Stimulated activated CD4-positive, alpha-beta T cell treated with anti-CD3 and anti-CD28 coated beads, Interleukin-1b, Interleukin-23, amount 100 ng/mL, for 1 hour (primary cell): ENCODE measurements around the gene MAPK1.
"Not testable (repeated sequence)": the region's sequence is repeated elsewhere in the genome, so short reads cannot be mapped to it uniquely, and the experiment has no call there.

ENCODE experiments used
- DNase-seq, 2 donors: peaks; one replicate each; pipeline ENCODE4 v3.0.0-alpha.2; 2020; ENCODE audit warnings: low read depth in 2 of 2

Gene MAPK1

DNA sequence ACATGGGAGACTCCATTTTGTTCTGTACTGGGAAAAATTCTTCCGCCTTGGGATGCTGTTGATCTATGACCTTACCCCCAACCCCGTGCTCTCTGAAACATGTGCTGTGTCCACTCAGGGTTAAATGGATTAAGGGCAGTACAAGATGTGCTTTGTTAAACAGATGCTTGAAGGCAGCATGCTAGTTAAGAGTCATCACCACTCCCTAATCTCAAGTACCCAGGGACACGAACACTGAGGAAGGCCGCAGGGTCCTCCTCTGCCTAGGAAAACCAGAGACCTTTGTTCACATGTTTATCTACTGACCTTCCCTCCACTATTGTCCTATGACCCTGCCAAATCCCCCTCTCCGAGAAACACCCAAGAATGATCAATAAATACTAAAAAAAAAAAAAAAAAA lies 19.4 kb downstream of the MAPK1 start:
- DNase-seq = not testable (repeated sequence)

DNA sequence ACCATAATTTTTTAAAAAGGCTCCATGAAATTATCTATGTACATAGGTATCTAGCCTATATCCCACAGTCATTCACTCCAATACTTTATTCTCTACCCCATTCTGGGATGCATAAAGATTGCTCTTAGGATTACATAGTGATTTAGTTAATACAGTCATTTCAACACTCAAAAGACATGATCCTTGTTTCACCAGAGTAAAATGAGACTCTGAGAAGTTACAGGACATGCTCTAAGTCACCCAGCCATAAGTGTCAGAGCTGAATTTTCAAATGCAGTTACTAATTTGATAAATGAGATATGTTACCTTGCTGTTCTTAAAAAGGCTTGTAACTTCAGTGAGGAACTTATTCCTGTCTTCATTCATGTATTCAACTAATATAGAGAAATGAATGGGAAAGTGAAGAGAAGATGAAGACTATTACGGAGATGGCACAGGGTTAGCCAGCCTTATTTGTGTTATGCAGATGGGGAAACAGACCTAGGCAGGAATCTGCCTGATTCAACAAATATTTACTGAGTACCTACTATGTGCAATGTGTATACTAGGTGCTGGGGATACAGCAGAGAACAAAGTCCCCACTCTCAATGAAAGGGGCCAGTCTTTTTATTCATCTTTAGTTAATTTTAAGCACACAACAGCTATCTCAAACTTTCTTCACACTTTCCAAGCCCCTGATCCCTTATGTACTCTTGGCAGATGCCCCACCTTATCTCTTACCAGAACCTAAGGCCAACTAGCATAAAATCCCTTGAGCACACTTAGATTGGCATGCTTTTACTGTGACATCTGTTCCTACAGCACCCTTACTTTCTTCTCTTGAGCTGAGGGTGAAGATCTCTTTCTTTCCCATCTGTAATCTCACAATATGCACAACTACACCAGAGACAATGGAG lies 21.6 kb downstream of the MAPK1 start:
- DNase-seq = no peak

DNA sequence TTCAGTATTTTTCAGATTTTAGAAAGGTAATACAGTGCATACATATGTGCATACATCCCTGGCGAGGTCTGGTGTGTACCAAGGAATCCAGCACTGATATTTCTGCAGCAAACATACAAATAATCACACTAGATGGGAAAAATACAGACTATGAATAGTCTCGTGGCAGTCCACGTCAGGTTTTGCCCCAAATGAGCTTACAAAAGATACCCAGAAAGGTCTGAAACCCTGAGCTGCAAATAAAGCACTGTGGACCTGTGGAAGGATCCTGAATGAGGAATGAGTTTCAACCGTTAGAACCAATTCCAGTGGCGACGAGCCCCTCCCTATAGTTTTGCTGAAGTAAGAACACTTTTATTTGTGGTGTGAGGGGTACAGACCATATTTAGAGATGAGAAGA lies 24.5 kb downstream of the MAPK1 start:
- no peak for DNase-seq

DNA sequence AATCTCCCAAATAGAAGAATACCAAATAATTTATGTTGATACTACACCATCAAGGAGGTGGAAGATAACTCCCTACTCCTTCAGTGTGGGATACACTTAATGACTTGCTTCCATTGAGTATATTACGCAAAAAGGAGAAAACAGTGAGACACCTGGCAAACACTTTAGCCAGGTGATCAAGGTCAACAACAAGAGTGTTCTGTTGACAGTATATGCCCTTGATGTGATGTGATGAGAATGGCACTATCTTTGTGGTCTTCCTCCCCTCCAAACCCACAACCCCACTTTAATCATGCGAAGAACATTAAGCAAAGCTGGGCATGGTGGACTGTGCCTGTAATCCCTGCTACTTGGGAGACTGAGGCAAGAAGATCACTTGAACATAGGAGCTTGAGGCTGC lies 26.0 kb downstream of the MAPK1 start:
- DNase-seq = no peak

DNA sequence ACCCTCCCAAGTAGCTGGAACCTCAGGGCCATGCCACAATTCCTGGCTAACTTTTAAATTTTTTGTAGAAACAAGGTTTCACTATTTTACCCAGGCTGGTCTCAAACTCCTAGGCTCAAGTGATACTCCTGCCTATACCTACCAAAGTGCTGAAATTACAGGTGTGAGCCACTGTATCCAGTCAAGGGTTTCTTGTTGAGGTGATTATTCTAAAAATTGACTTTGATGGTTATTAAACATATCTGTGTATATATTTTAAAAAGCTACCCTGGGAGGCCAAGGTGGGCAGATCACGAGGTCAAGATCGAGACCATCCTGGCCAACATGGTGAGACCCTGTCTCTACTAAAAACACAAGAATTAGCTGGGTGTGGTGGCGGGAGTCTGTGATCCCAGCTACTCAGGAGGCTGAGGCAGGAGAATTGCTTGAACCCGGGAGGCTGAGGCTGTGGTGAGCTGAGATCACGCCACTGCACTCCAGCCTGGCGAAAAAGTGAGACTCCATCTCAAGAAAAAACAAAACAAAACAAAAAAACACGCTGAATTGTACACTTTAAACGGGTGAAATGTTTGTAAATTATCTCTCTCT lies 27.1 kb downstream of the MAPK1 start:
- DNase-seq = no peak

DNA sequence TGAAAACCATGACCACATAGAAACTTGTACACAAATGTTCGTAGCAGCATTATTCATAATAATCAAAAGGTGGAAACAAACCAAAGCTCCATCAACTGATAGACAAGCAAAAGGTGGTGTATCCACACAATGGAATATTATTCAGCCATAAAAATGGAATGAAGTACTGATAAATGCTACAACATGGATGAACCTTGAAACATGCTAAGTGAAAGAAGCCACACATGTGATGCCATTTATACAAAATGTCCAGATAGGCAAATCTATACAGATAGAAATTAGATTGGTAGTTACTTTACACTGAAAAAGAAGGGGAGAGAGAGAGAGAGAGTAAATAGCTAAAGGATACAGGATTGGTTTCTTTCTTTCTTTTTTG lies 27.7 kb downstream of the MAPK1 start:
- DNase-seq = no peak

DNA sequence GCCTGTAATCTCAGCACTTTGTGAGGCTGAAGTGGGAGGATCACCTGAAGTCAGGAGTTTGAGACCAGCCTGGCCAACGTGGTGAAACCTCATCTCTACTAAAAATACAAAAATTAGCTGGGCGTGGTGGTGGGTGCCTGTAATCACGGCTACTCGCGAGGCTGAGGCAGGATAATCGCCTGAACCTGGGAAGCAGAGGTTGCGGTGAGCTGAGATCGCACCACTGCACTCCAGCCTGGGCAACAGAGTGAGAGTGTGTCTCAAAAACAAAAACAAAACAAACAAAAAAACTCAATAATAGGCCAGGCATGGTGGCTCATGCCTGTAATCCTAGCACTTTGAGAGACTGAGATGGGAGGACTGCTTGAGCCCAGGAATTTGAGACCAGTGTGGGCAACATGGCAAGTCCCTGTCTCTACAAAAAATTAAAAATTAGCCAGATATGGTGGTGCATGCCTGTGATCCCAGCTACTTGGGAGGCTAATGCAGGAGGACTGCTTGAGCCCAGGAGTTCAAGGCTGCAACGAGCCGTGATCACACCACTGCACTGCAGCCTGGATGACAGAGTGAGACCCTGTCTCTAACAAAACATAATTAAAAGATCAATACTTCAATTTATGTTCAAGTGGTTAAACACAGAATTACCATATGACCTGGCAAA lies 28.2 kb downstream of the MAPK1 start:
- not testable (repeated sequence) for DNase-seq

DNA sequence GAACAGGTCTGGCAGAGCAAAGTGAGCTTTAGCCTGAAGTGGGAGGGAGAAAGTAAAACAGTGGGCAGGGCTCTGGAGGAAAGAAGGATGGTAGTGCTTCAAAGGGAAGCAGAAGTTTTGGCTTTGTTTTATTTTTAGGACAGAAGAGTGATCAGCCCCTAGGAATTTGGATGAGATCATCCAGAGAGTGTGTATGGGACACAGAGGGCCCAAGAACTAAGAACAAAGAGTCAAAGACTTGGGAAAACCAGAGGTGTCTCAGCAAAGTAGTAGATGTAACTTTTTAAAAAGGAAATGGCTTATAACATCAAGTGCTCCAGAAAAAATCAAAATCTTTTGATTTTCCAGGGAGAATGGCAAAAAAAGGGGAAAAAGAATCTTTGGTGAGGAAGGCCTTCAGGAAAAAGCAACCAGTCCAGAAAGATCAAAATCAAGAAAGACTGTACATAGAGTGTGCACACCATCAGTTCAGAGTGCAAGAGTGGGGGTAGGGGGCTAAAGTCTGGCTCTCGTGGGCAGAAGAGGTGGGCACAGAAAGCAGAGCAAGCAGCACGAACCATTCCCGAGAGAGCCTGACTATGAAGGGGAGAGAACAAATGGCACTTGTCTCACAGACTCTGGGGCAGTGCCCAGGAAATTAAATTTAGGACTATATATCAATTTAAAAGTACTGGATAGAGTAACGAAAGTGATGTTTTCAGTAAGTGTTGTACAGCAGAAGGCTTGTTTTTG lies 30.0 kb downstream of the MAPK1 start:
- DNase-seq = no peak

DNA sequence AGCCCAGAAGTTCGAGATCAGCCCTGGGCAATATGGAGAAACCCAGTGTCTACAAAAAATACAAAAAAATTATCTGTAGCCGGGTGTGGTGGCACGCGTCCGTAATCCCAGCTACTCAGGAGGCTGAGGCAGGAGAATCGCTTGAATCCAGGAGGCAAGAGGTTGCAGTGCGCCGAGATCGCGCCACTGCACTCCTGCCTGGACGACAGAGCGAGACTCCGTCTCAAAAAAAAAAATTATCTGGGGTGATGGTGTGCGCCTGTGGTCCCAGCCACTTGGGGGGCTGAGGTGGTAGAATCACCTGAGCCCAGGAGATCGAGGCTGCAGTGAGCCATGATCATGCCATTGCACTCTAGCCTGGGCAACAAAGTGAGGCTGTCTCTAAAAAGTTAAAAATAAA lies 31.0 kb downstream of the MAPK1 start:
- not testable (repeated sequence) for DNase-seq

DNA sequence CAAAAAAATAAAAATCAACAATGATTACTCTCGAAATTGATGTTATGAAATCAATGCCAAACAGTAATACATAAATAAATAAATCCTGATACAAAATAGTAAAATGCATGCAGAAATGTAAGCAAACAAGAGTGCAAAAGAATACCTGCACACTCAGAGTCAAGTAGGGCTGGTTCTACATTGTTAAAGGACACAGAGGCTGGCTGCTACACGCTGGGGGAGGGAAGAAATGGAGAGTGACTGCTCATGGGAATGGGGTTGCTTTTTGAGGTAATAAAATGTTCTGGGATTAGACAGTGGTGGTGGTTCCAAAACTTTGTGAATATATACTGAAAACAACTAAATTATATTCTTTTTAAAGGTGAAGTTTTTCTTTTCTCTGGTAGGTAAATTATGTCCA lies 32.1 kb downstream of the MAPK1 start:
- DNase-seq = no peak

DNA sequence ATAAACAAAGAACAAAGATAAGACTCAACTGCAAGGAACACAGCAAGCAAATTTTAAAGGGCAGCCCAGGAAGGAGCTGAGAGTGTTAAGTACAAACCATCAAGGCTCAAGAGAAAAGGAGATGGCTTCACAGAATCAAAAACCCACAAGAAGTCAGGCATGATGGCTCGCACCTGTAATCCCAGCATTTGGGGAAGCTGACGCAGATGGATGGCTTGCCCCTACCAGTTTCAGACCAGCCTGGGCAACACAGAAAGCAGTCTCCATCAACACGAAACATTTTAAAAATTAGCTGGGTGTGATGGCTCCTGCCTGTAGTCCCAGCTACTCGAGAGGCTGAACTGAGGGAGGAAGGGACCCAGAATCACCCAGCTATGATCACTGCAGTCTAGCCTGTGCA lies 32.6 kb downstream of the MAPK1 start:
- no peak for DNase-seq

DNA sequence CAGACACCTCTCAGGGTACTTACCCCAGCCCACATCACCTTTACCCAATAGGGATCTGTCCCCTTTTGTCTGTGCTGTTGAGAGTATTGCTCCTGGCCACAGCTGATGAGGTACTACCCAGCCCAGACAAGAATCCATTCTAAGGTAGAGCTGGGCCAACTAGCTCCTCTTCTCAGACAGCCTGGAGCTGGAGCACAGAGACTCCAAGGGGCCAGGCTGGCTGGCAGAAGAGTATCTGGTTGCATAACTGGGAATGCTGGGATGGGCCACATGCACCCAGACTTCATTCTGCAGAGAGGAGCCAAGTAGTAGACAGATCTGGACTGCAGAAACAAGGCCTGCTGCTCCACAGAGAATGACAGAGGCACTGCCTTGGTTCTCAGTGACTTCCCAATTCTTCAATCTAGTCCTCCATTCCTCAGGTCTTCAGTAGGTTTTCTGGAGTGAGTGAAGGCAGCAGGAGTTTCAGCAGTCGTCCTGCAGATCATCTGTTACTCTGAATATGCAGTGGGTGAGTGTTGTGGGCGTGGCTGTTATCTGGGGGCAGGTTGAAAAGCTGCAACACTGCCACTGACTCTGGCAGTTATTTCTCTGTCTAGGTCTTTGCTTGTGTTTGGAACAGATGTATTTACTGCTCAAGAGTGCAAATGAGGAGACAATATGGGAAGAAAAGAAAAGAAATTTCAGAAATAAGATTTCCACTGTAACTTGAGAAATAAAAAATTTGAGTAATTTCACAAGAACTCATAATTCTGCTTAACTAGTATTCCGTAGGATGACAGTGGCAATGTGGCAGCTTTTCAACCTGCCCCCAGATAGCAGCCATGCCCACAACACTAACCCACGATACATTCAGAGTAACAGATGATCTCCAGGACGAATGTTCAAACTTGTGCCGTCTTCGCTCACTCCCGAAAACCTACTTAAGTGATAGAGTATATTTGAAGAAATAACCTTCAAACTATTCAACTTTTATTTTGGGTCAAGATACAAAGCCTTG lies 34.9 kb downstream of the MAPK1 start:
- DNase-seq = no peak

DNA sequence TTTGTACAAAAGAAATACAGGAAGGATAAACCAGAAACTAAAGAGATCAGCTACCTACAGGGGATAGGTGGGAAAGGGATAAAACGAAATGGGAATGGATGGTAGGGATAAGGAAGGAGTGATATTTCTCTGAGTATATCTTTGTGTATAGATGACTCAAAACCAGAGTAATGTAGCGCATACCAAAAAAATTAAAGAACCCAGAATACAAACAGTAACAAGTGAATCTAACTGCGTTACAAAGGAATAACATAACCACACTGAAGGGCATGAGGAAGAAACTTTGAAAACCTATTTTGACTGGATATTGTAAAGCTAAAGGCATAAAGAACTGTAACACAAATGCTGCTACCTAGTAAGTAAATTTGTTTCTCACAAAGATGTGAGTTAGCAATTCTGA lies 37.9 kb downstream of the MAPK1 start:
- no peak for DNase-seq

DNA sequence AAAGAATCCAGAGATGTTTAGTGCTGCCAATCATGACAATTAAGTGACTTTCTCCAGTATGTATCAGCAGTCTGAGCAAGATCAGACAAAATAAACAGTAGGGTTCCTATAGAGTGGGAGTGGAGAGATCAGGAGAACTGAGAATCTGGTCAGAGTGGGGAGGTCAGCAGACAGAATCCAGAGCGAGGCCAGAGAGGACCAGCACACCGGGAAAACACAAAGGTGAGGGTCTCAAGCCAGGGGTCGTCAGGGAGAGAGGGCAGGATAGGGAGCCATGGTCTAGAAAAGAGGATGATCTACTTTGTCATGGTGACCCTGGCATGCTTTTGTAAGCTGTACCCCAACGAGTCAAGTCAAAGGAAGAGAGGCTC lies 39.2 kb downstream of the MAPK1 start:
- no peak for DNase-seq

DNA sequence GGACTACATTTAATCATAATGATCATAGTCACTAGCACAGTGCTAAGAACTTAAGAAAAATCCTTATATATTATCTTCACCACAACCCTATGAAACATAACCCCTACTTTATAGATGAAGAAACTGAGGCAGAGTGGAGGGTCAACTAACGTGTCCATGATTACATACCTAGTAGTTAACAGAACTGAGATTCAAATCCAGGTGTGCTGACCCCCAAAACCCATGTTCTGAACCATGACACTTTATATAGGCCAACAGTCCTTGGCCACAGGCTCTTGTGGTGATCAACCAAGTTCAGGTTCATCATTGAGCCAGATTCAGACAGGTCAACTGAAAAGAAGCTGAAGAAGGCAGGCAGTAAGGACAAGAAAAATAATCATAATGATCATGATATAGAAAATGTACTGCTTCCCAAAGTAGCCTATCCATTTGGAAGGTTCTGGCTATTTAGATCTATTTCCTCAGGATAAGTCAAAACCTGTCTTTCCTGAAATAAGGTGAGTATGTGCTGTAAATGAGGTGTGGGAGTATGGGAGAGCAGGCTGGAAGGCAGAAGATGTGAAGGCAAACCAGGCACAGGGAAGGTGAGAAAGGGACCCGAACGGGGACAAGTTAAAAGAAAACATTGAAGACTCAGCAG lies 39.7 kb downstream of the MAPK1 start:
- no peak for DNase-seq

DNA sequence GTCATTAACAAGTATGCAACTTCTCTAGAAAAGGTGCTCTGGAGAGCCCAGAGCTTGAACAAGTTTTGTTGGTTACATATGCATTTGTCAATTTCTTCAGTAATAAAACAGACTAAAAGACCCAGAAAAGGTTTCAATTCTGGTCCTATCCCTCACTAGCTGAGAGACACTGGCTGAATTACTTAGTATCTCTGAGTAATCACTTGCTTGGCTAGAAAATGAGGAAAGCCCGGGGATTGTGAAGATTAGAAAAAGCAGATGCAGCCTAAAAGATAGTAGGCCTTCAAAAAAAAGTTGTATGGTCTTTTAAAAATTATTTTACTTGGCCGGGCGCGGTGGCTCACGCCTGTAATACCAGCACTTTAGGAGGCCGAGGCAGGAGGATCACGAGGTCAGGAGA lies 41.2 kb downstream of the MAPK1 start:
- no peak for DNase-seq

DNA sequence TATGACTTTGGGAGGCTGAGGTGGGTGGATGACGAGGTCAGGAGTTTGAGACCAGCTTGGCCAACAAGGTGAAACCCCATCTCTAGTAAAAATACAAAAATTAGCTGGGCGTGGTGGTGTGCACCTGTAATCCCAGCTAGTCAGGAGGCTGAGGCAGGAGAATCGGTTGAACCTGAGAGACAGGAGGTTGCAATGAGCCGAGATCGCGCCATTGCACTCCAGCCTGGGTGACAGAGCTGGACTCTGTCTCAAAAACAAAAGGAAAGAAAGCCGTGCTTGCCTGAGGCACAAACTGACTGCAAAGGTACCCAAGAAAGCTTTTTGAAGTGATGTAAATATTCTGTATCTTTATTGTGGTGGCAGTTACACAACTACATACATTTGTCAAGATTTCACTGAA lies 42.5 kb downstream of the MAPK1 start:
- not testable (repeated sequence) for DNase-seq

DNA sequence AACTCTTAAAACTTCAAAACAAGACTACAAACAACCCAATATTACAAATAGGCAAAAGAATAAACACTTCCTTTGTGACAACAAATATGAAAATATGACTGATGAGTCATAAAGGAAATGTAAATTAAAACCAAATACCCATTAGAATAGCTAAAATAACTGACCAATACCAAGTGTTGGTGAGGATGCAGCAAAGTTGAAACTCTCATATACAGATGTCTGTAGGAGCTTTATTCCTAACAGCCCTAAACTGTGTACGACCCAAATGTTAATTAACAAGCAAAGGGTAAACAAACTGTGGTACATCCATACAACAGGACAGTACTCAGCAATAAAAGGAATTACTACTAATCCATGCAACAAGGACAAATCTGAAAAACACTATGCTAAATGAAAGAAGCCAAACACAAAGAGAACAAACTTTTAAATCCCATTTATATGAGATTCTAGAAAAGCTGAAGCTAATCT lies 43.0 kb downstream of the MAPK1 start:
- DNase-seq = no peak

DNA sequence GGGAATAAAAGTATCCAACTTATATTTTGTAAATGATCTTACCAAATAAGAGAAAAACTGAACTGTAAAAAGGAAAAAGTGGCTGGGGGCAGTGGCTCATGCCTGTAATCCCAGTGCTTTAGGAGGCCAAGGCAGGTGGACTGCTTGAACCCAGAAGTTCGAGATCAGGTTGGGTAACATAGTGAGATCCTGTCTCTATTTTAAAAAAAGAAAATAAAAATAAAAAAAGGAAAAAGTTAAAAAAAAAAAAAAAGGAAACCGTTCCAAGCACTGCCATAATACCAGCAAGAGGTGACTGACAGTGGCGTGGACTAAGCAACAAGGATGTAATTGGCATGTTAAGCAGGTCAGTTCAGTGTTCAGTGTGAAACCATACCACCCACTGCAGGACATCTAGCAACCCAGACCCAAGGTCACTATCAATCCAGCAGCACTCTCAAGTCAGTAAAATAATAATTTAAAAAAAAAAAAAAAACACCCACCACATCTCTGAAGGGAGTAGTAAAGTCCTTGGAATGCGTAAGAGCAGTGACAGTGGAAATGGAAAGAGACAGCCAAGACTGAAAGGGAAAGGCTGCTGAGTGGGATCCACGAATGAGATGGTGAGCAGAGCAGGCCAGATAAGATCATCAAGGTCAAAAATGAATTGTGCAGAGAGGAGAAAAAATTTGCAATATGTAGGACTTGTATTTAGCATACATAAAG lies 43.6 kb downstream of the MAPK1 start:
- no peak for DNase-seq
